Cardiac atrium fibroblast (primary cell): ENCODE measurements around the gene SLC38A5. TPM values are rescaled to one million over a fixed set of nuclear protein-coding genes. Genes with fewer than 3 reads are reported as not detected.

Source experiments
- total RNA-seq: library from RNA; depleted of rRNA; stranded (reverse); fragments of >200 nt; gene quantifications from 2 replicates; pipeline ENCODE4 v1.2.3, GENCODE V29; 2015

Gene SLC38A5
- total RNA-seq = 34.8 and 64.5 TPM in 2 replicates

GRCh38 chrX:48470110-48470832 is at the start of gene SLC38A5:
Gene SLC38A5, minus strand, starts transcription at chrX:48470260. Its CDS starts 2,336 bp downstream, at chrX:48467924.

GRCh38 chrX:48508400-48509244 is 38.6 kb upstream of the SLC38A5 start, which contains the start of gene PORCN:
Gene PORCN, plus strand, starts transcription at chrX:48508992. Its CDS starts 829 bp downstream, at chrX:48509821.

GRCh38 chrX:48475774-48476577 is 5.9 kb upstream of the SLC38A5 start, which contains the start of gene FTSJ1:
Gene FTSJ1, plus strand, starts transcription at chrX:48476199. Its CDS starts 1,849 bp downstream, at chrX:48478048.

DNA sequence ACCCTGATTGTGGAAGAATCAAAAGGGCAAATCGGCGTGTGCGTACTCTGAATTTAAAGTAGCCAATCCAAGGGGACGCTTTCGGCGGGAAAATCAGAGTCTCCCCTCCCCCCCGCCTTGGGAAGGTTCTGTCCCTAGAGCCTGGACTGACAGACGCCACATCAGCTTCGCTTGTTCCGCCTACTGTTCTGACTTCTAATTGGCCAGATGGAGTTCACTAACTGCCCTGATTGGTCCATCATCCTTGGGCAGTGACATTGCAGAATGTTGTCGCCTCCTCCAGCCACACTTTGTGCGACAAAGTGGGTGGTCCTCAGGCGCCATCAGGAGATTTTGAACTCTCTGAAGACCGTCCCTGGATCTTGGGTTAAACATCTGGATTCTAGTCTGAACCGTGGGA is 58.2 kb downstream of the SLC38A5 start, which contains the start of gene SSX4B:
Gene SSX4B (minus strand): TSS at position 101 of the 400 bp plus-strand sequence. CDS start 588 bp downstream, outside the sequence.

Other genes with a start within 250 kb of the SLC38A5 start
- not detected in 2 replicates for gene SSX1, start 214.9 kb downstream of the SLC38A5 start, total RNA-seq
- not detected in 2 replicates for gene SSX3, start 113.6 kb downstream of the SLC38A5 start, total RNA-seq
- not detected in 2 replicates for gene SSX4, start 86.7 kb downstream of the SLC38A5 start, total RNA-seq
- not detected in 2 replicates for gene SSX4B, start 58.3 kb downstream of the SLC38A5 start, total RNA-seq
- gene FTSJ1, start 5.9 kb upstream of the SLC38A5 start, total RNA-seq = 76.2 and 84.6 TPM in 2 replicates
- gene PORCN, start 38.7 kb upstream of the SLC38A5 start, total RNA-seq = 22.6 and 65.0 TPM in 2 replicates
- gene EBP, start 51.5 kb upstream of the SLC38A5 start, total RNA-seq = 44.4 and 77.0 TPM in 2 replicates
- gene TBC1D25, start 69.5 kb upstream of the SLC38A5 start, total RNA-seq = 7.4 and 7.8 TPM in 2 replicates
- 304 and 385 TPM in 2 replicates for gene RBM3, start 104.2 kb upstream of the SLC38A5 start, total RNA-seq
- 115 and 118 TPM in 2 replicates for gene WDR13, start 127.2 kb upstream of the SLC38A5 start, total RNA-seq
- gene WAS, start 213.5 kb upstream of the SLC38A5 start, total RNA-seq = not detected in 2 replicates
- gene SUV39H1, start 226.5 kb upstream of the SLC38A5 start, total RNA-seq = 3.7 and 6.9 TPM in 2 replicates